ENCODE results near the gene ARID4A.

DNA sequence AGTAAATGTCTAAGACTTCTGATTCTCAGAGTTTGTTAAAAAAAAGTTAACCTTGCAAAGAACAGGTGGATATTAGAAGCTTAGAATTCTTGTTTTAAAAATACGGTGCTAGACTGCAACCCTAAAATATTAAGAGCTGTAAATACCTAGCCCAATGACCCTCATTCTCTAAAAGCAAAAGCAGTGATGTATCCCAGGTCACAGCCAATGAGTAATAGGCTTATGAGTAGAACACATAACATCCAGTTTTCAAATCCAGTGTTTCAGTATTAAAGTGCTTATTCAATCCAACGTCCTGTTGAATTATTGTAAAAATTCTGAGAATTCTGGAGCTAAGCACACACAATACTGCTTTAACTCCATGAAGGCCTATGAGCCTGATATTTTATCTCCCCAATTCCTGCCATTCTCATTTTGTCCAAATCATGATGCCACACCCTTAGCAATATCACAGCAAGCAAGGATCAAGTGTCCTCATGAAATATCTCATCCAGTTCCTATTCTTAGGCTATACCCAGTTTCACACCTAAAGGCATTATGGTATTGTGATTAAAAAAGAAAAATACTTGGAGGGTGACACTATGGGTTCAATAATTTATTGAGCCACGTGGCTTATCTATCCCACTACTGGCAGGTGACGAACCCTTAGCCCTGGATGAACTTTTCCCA, 15.3 kb upstream of the ARID4A start:
- TF ChIP-seq, protein P1, sequence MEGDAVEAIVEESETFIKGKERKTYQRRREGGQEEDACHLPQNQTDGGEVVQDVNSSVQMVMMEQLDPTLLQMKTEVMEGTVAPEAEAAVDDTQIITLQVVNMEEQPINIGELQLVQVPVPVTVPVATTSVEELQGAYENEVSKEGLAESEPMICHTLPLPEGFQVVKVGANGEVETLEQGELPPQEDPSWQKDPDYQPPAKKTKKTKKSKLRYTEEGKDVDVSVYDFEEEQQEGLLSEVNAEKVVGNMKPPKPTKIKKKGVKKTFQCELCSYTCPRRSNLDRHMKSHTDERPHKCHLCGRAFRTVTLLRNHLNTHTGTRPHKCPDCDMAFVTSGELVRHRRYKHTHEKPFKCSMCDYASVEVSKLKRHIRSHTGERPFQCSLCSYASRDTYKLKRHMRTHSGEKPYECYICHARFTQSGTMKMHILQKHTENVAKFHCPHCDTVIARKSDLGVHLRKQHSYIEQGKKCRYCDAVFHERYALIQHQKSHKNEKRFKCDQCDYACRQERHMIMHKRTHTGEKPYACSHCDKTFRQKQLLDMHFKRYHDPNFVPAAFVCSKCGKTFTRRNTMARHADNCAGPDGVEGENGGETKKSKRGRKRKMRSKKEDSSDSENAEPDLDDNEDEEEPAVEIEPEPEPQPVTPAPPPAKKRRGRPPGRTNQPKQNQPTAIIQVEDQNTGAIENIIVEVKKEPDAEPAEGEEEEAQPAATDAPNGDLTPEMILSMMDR (IDR thresholded peaks at IDR 0.05), result no peak
- TF ChIP-seq POLR2A (IDR thresholded peaks at IDR 0.05), result no peak

Data from lower leg skin (tissue), 3 donors.